Immature natural killer cell (primary cell): Measurements from ENCODE around the gene TCAP. TPM values are rescaled to one million over a fixed set of nuclear protein-coding genes. Genes with fewer than 3 reads are reported as not detected.
"Not testable (repeated sequence)": the region's sequence is repeated elsewhere in the genome, so short reads cannot be mapped to it uniquely, and the experiment has no call there.

Experiments
- DNase-seq, 3 donors: peaks; one replicate each; pipeline ENCODE4 v3.0.0; 2022; ENCODE audit warnings: mixed read lengths in 1 of 3
- H3K27ac Mint-ChIP-seq, 6 donors: one replicate each; pipeline ENCODE4 v1.8.0; 2020; ENCODE audit warnings: mixed read lengths in 6 of 6, mild to moderate bottlenecking in 5 of 6, inconsistent platforms in 4 of 6, moderate library complexity in 3 of 6
- H3K27me3 Mint-ChIP-seq, 3 donors: one replicate each; pipeline ENCODE4 v1.8.0; 2020 to 2021; ENCODE audit warnings: low read depth in 3 of 3, mild to moderate bottlenecking in 3 of 3, mixed read lengths in 3 of 3, moderate library complexity in 3 of 3, inconsistent platforms in 1 of 3
- H3K36me3 Mint-ChIP-seq, 3 donors: one replicate each; pipeline ENCODE4 v1.8.0; 2020; ENCODE audit warnings: mixed read lengths in 3 of 3, inconsistent platforms in 2 of 3, mild to moderate bottlenecking in 2 of 3
- H3K4me1 Mint-ChIP-seq, 2 donors: one replicate each; pipeline ENCODE4 v1.8.0; 2020; ENCODE audit warnings: inconsistent platforms in 2 of 2, mild to moderate bottlenecking in 2 of 2, mixed read lengths in 2 of 2, moderate library complexity in 1 of 2
- H3K4me3 Mint-ChIP-seq, 5 donors: one replicate each; pipeline ENCODE4 v1.8.0; 2020; ENCODE audit warnings: mild to moderate bottlenecking in 5 of 5, mixed read lengths in 5 of 5, inconsistent platforms in 3 of 5, moderate library complexity in 3 of 5
- H3K9me3 Mint-ChIP-seq, 6 donors: one replicate each; pipeline ENCODE4 v1.8.0; 2020; ENCODE audit warnings: mild to moderate bottlenecking in 6 of 6, mixed read lengths in 6 of 6, inconsistent platforms in 4 of 6, moderate library complexity in 3 of 6
- polyA plus RNA-seq, 3 donors: library from polyadenylated mRNA; unstranded; fragments of 300-500 nt; fragmentation: Illumina TruSeq; gene quantifications; one replicate each; pipeline ENCODE4 v1.2.3, GENCODE V29; 2021

TCAP gene
- polyA plus RNA-seq, 3 donors from 2014 or later, result not detected

GRCh38 chr17:39679521-39680192 lies 14.5 kb downstream of the TCAP start:
- Mint-ChIP-seq H3K4me3 (peak overlapping the region; percentile 66 to 79 (median 74)), H3K27me3 (peaks cover 2 to 6% (median 3%) of the 10 kb centered on the region in 3 donors), H3K36me3 (peaks cover 6 to 19% (median 10%) of the 10 kb centered on the region in 3 donors), H3K27ac (peak overlapping the region; percentile 91 to 98 (median 96)), H3K9me3 (no peaks in the 10 kb centered on the region), H3K4me1 (peaks cover 63 to 65% of the 10 kb centered on the region in 2 donors)
- DNase-seq, result peak; percentile 44 to 57 (median 57)

GRCh38 chr17:39683295-39683939 lies 18.3 kb downstream of the TCAP start:
- Mint-ChIP-seq H3K27me3 (peaks cover 6 to 15% (median 7%) of the 10 kb centered on the region in 3 donors), H3K27ac (peak overlapping the region in 2 of 6 donors; percentile 7 to 37), H3K36me3 (peaks cover 11 to 22% (median 14%) of the 10 kb centered on the region in 3 donors), H3K9me3 (no peaks in the 10 kb centered on the region), H3K4me1 (peaks cover 47 to 49% of the 10 kb centered on the region in 2 donors), H3K4me3 (no peak overlapping the region)
- no peak for DNase-seq

GRCh38 chr17:39684369-39685192 lies 19.4 kb downstream of the TCAP start:
- Mint-ChIP-seq H3K4me1 (peaks cover 44 to 45% of the 10 kb centered on the region in 2 donors), H3K27me3 (peaks cover 6 to 15% (median 11%) of the 10 kb centered on the region in 3 donors), H3K9me3 (no peaks in the 10 kb centered on the region), H3K4me3 (no peak overlapping the region), H3K27ac (peak overlapping the region in 1 of 6 donors; percentile 31), H3K36me3 (peaks cover 11 to 22% (median 14%) of the 10 kb centered on the region in 3 donors)
- no peak for DNase-seq

- Mint-ChIP-seq H3K4me1 (peaks cover 27 to 28% of the 10 kb centered on the region in 2 donors), H3K36me3 (peaks cover 11 to 16% (median 14%) of the 10 kb centered on the region in 3 donors), H3K27me3 (peaks cover 3 to 11% (median 9%) of the 10 kb centered on the region in 3 donors)
Measured at GRCh38 chr17:39687101-39687545, 22.0 kb downstream of the TCAP start.

GRCh38 chr17:39687546-39688474 lies 22.7 kb downstream of the TCAP start, which contains the start of gene PGAP3:
TSS of gene PGAP3 (minus strand) at chr17:39688057. CDS start at chr17:39688014, 43 bp downstream.
- Mint-ChIP-seq H3K4me1 (peaks cover 26 to 27% of the 10 kb centered on the region in 2 donors), H3K9me3 (no peaks in the 10 kb centered on the region), H3K27ac (peak within 1 kb of the TSS; percentile 92 to 98 (median 96)), H3K4me3 (peak within 1 kb of the TSS; percentile 95 to 98 (median 97)), H3K27me3 (peaks cover 3 to 11% (median 9%) of the 10 kb centered on the region in 3 donors), H3K36me3 (peaks cover 11 to 14% (median 13%) of the 10 kb centered on the region in 3 donors)
- peak; percentile 85 to 90 (median 88) for DNase-seq

More at GRCh38 chr17:39687101-39687545, 22.0 kb downstream of the TCAP start:
- H3K9me3 Mint-ChIP-seq, result no peaks in the 10 kb centered on the region
- H3K27ac Mint-ChIP-seq, result peak overlapping the region; percentile 92 to 98 (median 96)
- peak overlapping the region; percentile 95 to 98 (median 97) for H3K4me3 Mint-ChIP-seq
- DNase-seq, result no peak

- peak overlapping the region; percentile 95 to 98 (median 97) for H3K4me3 Mint-ChIP-seq
- H3K4me1 Mint-ChIP-seq, result peaks cover 24 to 27% of the 10 kb centered on the region in 2 donors
- peaks cover 8 to 9% (median 8%) of the 10 kb centered on the region in 3 donors for H3K36me3 Mint-ChIP-seq
- DNase-seq, result no peak
- peak overlapping the region; percentile 92 to 98 (median 96) for H3K27ac Mint-ChIP-seq
- H3K9me3 Mint-ChIP-seq, result no peaks in the 10 kb centered on the region
- peaks cover 3 to 9% (median 9%) of the 10 kb centered on the region in 3 donors for H3K27me3 Mint-ChIP-seq
Measured at GRCh38 chr17:39688475-39688835, 23.3 kb downstream of the TCAP start.

GRCh38 chr17:39688945-39689344 lies 23.8 kb downstream of the TCAP start:
- peaks cover 24 to 27% of the 10 kb centered on the region in 2 donors for H3K4me1 Mint-ChIP-seq
- H3K27me3 Mint-ChIP-seq, result peaks cover 3 to 9% (median 9%) of the 10 kb centered on the region in 3 donors
- DNase-seq, result no peak
- peak overlapping the region; percentile 92 to 98 (median 96) for H3K27ac Mint-ChIP-seq
- H3K9me3 Mint-ChIP-seq, result no peaks in the 10 kb centered on the region
- peaks cover 7 to 9% (median 7%) of the 10 kb centered on the region in 3 donors for H3K36me3 Mint-ChIP-seq
- peak overlapping the region; percentile 95 to 98 (median 97) for H3K4me3 Mint-ChIP-seq

- no peak for DNase-seq
- Mint-ChIP-seq H3K27ac (no peak overlapping the region), H3K9me3 (no peaks in the 10 kb centered on the region), H3K27me3 (peaks cover 0 to 10% (median 4%) of the 10 kb centered on the region in 3 donors), H3K4me1 (peaks cover 3 to 4% of the 10 kb centered on the region in 2 donors), H3K4me3 (no peak overlapping the region), H3K36me3 (peaks cover 3 to 15% (median 13%) of the 10 kb centered on the region in 3 donors)
Measured at GRCh38 chr17:39694593-39694992, 29.4 kb downstream of the TCAP start.

- Mint-ChIP-seq H3K4me1 (peaks cover 6 to 7% of the 10 kb centered on the region in 2 donors), H3K27ac (no peak overlapping the region), H3K36me3 (peaks cover 3 to 15% (median 13%) of the 10 kb centered on the region in 3 donors), H3K27me3 (peaks cover 2 to 13% (median 4%) of the 10 kb centered on the region in 3 donors), H3K4me3 (no peak overlapping the region), H3K9me3 (no peaks in the 10 kb centered on the region)
- no peak for DNase-seq
Measured at GRCh38 chr17:39695089-39695474, 29.9 kb downstream of the TCAP start.

- Mint-ChIP-seq H3K27ac (no peak overlapping the region), H3K4me1 (peaks cover 15 to 18% of the 10 kb centered on the region in 2 donors), H3K4me3 (no peak overlapping the region), H3K9me3 (no peaks in the 10 kb centered on the region), H3K36me3 (peaks cover 3 to 15% (median 13%) of the 10 kb centered on the region in 3 donors), H3K27me3 (peaks cover 4 to 13% (median 7%) of the 10 kb centered on the region in 3 donors)
- no peak for DNase-seq
Measured at GRCh38 chr17:39696731-39697130, 31.6 kb downstream of the TCAP start.

GRCh38 chr17:39697961-39698360 lies 32.8 kb downstream of the TCAP start:
- DNase-seq, result no peak
- Mint-ChIP-seq H3K4me3 (no peak overlapping the region), H3K4me1 (peaks cover 21 to 28% of the 10 kb centered on the region in 2 donors), H3K27ac (no peak overlapping the region), H3K27me3 (peaks cover 4 to 13% (median 7%) of the 10 kb centered on the region in 3 donors), H3K36me3 (peaks cover 3 to 14% (median 13%) of the 10 kb centered on the region in 3 donors), H3K9me3 (no peaks in the 10 kb centered on the region)

GRCh38 chr17:39699157-39699817 lies 34.1 kb downstream of the TCAP start:
- H3K27ac Mint-ChIP-seq, result peak overlapping the region in 3 of 6 donors; percentile 46 to 49 (median 49)
- peak overlapping the region; percentile 71 to 86 (median 72) for H3K4me3 Mint-ChIP-seq
- not testable (repeated sequence) for H3K9me3 Mint-ChIP-seq, DNase-seq
- peaks cover 3 to 12% (median 9%) of the 10 kb centered on the region in 3 donors for H3K36me3 Mint-ChIP-seq
- peaks cover 32 to 38% of the 10 kb centered on the region in 2 donors for H3K4me1 Mint-ChIP-seq
- H3K27me3 Mint-ChIP-seq, result peaks cover 4 to 13% (median 7%) of the 10 kb centered on the region in 3 donors
